ENCODE data around the gene GUCY2D. TPM values are rescaled to one million over a fixed set of nuclear protein-coding genes. Genes with fewer than 3 reads are reported as not detected.

The GUCY2D gene
- total and polyA plus RNA-seq, 10 donors: 0.03 to 0.43 (median 0.07) TPM; not detected in 7

GRCh38 chr17:8015957-8016631 is 13.7 kb downstream of the GUCY2D start:
- no peaks in the 10 kb centered on the region for H3K36me3 ChIP-seq
- peaks cover 10 to 66% (median 40%) of the 10 kb centered on the region in 6 donors for H3K4me1 ChIP-seq
- TF ChIP-seq CTCF (IDR thresholded peaks at IDR 0.05 in 8 of 11, conservative IDR thresholded peaks at IDR 0.05 in 3 of 11): no peak
- TF ChIP-seq POLR2AphosphoS5 (IDR thresholded peaks at IDR 0.05): no peak
- TF ChIP-seq POLR2A (IDR thresholded peaks at IDR 0.05): no peak
- peak overlapping the region in 2 of 8 donors; percentile 63 to 77 for H3K27ac ChIP-seq
- H3K4me3 ChIP-seq: peak overlapping the region; percentile 2 to 68 (median 33)
- WGBS, 5 donors: 1 to 3% (median 3%) methylated on average over 31 to 46 of the region's 46 CpGs
- intact Hi-C loops (cut with DNase I; ENCODE audit: low total_unique reads): no loop called here
- H3K27me3 ChIP-seq (replicated peaks in 1 of 7): peaks cover 0 to 80% (median 22%) of the 10 kb centered on the region in 7 donors
- peak; percentile 81 for DNase-seq
- no peaks in the 10 kb centered on the region for H3K9me3 ChIP-seq

- no peaks in the 10 kb centered on the region for H3K9me3 ChIP-seq
- no peaks in the 10 kb centered on the region for H3K36me3 ChIP-seq
- H3K4me3 ChIP-seq: peak overlapping the region; percentile 2 to 68 (median 33)
- intact Hi-C loops (cut with DNase I; ENCODE audit: low total_unique reads): no loop called here
- TF ChIP-seq POLR2A (IDR thresholded peaks at IDR 0.05) (no peak), CTCF (IDR thresholded peaks at IDR 0.05 in 8 of 11, conservative IDR thresholded peaks at IDR 0.05 in 3 of 11) (peak; percentile 34 to 88 (median 57))
- H3K4me1 ChIP-seq: peaks cover 10 to 66% (median 40%) of the 10 kb centered on the region in 6 donors
- peak; percentile 81 for DNase-seq
- 18 to 23% (median 20%) methylated on average over 10 to 12 of the region's 12 CpGs for WGBS, 5 donors
- H3K27ac ChIP-seq: peak overlapping the region in 4 of 8 donors; percentile 24 to 79 (median 70)
- H3K27me3 ChIP-seq (replicated peaks in 1 of 7): peaks cover 0 to 76% (median 22%) of the 10 kb centered on the region in 7 donors
These were observed 14.4 kb downstream of the GUCY2D start for GRCh38 chr17:8016632-8017424.

GRCh38 chr17:8018436-8018835 is 16.0 kb downstream of the GUCY2D start:
- WGBS, 5 donors: 39 to 53% (median 46%) methylated on average over 3 of the region's 3 CpGs
- Histone ChIP-seq H3K27me3 (replicated peaks in 1 of 7) (peaks cover 0 to 60% (median 22%) of the 10 kb centered on the region in 7 donors), H3K36me3 (no peaks in the 10 kb centered on the region), H3K4me3 (no peak overlapping the region), H3K4me1 (peaks cover 10 to 66% (median 35%) of the 10 kb centered on the region in 6 donors), H3K27ac (peak overlapping the region in 1 of 8 donors; percentile 77), H3K9me3 (no peaks in the 10 kb centered on the region)
- no peak for DNase-seq
- intact Hi-C loops (cut with DNase I; ENCODE audit: low total_unique reads): no loop called here
- TF ChIP-seq CTCF (IDR thresholded peaks at IDR 0.05 in 8 of 11, conservative IDR thresholded peaks at IDR 0.05 in 3 of 11) (no peak), POLR2AphosphoS5 (IDR thresholded peaks at IDR 0.05) (no peak), POLR2A (IDR thresholded peaks at IDR 0.05) (no peak)

GRCh38 chr17:8019166-8019565 is 16.8 kb downstream of the GUCY2D start:
- Histone ChIP-seq H3K36me3 (no peaks in the 10 kb centered on the region), H3K9me3 (no peaks in the 10 kb centered on the region), H3K27me3 (replicated peaks in 1 of 7) (peaks cover 0 to 53% (median 22%) of the 10 kb centered on the region in 7 donors), H3K27ac (peak overlapping the region in 1 of 8 donors; percentile 43), H3K4me1 (peaks cover 10 to 67% (median 33%) of the 10 kb centered on the region in 6 donors), H3K4me3 (no peak overlapping the region)
- DNase-seq: peak; percentile 46
- intact Hi-C loops (cut with DNase I; ENCODE audit: low total_unique reads): no loop called here
- TF ChIP-seq POLR2A (IDR thresholded peaks at IDR 0.05) (no peak), CTCF (IDR thresholded peaks at IDR 0.05 in 8 of 11, conservative IDR thresholded peaks at IDR 0.05 in 3 of 11) (no peak), POLR2AphosphoS5 (IDR thresholded peaks at IDR 0.05) (no peak)
- WGBS, 5 donors: 36 to 69% (median 39%) methylated on average over 5 of the region's 5 CpGs
